ENCODE measurements around the gene FGD4.

- no peak for TF ChIP-seq NR2C2 (CRISPR knock-in tag; IDR thresholded peaks at IDR 0.05)
- TF ChIP-seq NR2C2 (tag; IDR thresholded peaks at IDR 0.05), result no peak
- no peak for TF ChIP-seq KAT2B (IDR thresholded peaks at IDR 0.05; ENCODE audit: low read depth, low read length)
- no peak for TF ChIP-seq ZBED1 (IDR thresholded peaks at IDR 0.05)
- TF ChIP-seq HES1 (IDR thresholded peaks at IDR 0.05; ENCODE audit: low read depth), result no peak
- TF ChIP-seq FOXO4 (CRISPR knock-in tag; IDR thresholded peaks at IDR 0.05), result no peak
Measured at GRCh38 chr12:32662665-32663064, 263.3 kb downstream of the FGD4 start.

Measured in K562 (cell line).